HUES48 (cell line): ENCODE measurements around the gene GPR162.
A peak's percentile ranks its signal among the peaks of the same experiment; 100 is the strongest.

Source experiments
- H3K27ac ChIP-seq: one replicate; pipeline ENCODE4 v1.7.0; 2013; ENCODE audit warnings: low read depth, low read length, inconsistent platforms
- H3K27me3 ChIP-seq: 2 replicates; pipeline ENCODE4 v1.6.1; 2013; ENCODE audit warnings: mild to moderate bottlenecking, low read length; ENCODE audit not compliant: control insufficient read depth, insufficient read depth
- H3K36me3 ChIP-seq: 2 replicates; pipeline ENCODE4 v1.6.1; 2013; ENCODE audit warnings: low read length; ENCODE audit not compliant: control insufficient read depth, insufficient read depth
- H3K4me1 ChIP-seq: 2 replicates; pipeline ENCODE4 v1.6.1; 2013; ENCODE audit warnings: mild to moderate bottlenecking, low read length; ENCODE audit not compliant: control insufficient read depth, insufficient read depth
- H3K4me3 ChIP-seq: 2 replicates; pipeline ENCODE4 v1.5.1; 2013; ENCODE audit warnings: mild to moderate bottlenecking, low read depth, low read length
- H3K9ac ChIP-seq: 2 replicates; pipeline ENCODE4 v1.6.1; 2013; ENCODE audit warnings: mild to moderate bottlenecking, low read depth, low read length, moderate library complexity
- H3K9me3 ChIP-seq: 2 replicates; pipeline ENCODE4 v1.6.1; 2013; ENCODE audit warnings: low read length; ENCODE audit not compliant: control insufficient read depth, insufficient read depth

GPR162 gene

DNA sequence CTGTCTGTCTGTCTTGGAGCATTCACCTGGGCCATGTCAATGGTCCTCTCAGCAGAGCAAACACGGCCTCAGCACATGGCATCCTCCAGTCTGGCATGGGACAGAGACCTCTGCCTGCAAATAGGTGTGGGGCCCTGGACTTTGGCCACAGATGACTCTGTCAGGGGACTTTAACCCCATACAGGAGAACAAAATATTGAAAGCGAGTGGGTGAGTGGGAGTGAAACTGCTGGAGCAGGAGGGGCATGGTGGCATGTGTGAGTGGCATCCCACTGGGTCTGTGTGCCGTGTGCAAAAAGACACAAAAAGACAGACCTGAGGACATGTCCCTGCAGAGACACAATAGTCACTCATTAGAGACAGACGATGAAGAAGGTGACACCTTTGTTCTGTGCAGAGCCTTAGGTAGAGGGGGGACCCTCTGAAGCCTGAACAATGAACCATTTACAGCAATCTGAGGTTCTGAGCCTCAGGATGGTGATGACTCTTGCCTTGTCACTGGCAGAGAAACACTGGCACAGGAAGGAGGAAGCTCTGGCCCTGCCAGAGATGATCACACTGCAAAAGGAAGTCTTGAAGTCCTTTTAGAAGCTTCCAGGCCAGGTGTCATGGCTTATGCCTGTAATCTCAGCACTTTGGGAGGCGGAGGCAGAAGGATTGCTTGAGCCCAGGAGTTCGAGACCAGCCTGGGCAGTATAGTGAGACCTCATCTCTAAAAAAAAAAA, 41.8 kb upstream of the GPR162 start:
- Histone ChIP-seq H3K27me3 (peaks cover 36% of the 10 kb centered on the region), H3K9me3 (no peaks in the 10 kb centered on the region), H3K27ac (no peak overlapping the region), H3K9ac (no peak overlapping the region), H3K4me3 (no peak overlapping the region), H3K4me1 (peaks cover 11% of the 10 kb centered on the region; the same call in 1 of the 2 replicates), H3K36me3 (peaks cover 3% of the 10 kb centered on the region; the same call in 1 of the 2 replicates)

- peaks cover 3% of the 10 kb centered on the region; the same call in 1 of the 2 replicates for H3K36me3 ChIP-seq
- H3K4me1 ChIP-seq, result peaks cover 11% of the 10 kb centered on the region; the same call in 1 of the 2 replicates
- no peak overlapping the region for H3K27ac ChIP-seq
- H3K27me3 ChIP-seq, result peaks cover 30% of the 10 kb centered on the region
- H3K9ac ChIP-seq, result no peak overlapping the region
- no peak overlapping the region for H3K4me3 ChIP-seq
- no peaks in the 10 kb centered on the region for H3K9me3 ChIP-seq
These were observed 41.0 kb upstream of the GPR162 start for GRCh38 chr12:6780573-6780972.

DNA sequence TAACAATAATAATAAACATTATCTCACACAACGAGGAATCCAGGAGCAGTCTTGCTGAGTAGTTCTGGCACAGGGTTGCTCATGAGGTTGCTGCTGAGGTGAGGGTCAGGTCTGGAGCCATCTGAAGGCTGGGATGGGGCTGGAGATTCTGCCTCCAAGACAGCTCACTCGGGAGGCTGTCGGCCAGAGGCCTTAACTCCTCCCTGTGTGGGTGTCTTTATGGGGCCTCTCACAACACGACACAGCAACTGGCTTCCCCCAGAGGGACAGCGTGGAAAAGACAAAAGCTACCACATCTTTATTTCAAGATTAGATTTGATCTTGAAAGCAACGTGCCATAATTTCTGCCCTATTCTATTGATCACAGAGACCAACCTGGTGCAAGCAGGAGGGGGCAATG, 39.5 kb upstream of the GPR162 start:
- no peaks in the 10 kb centered on the region for H3K9me3 ChIP-seq
- peaks cover 21% of the 10 kb centered on the region for H3K4me1 ChIP-seq
- no peaks in the 10 kb centered on the region for H3K36me3 ChIP-seq
- H3K4me3 ChIP-seq, result no peak overlapping the region
- H3K27ac ChIP-seq, result no peak overlapping the region
- H3K27me3 ChIP-seq, result peaks cover 14% of the 10 kb centered on the region
- no peak overlapping the region for H3K9ac ChIP-seq

GRCh38 chr12:6782850-6783566, 38.6 kb upstream of the GPR162 start:
- Histone ChIP-seq H3K4me1 (peaks cover 18% of the 10 kb centered on the region), H3K4me3 (no peak overlapping the region), H3K9me3 (no peaks in the 10 kb centered on the region), H3K9ac (no peak overlapping the region), H3K36me3 (no peaks in the 10 kb centered on the region), H3K27me3 (peaks cover 5% of the 10 kb centered on the region), H3K27ac (no peak overlapping the region)

- Histone ChIP-seq H3K27me3 (no peaks in the 10 kb centered on the region), H3K4me1 (peaks cover 18% of the 10 kb centered on the region), H3K4me3 (no peak overlapping the region), H3K36me3 (no peaks in the 10 kb centered on the region), H3K27ac (no peak overlapping the region), H3K9ac (no peak overlapping the region), H3K9me3 (no peaks in the 10 kb centered on the region)
These were observed 37.8 kb upstream of the GPR162 start for GRCh38 chr12:6783828-6784227.

- Histone ChIP-seq H3K4me3 (no peak overlapping the region), H3K27ac (no peak overlapping the region), H3K4me1 (peaks cover 15% of the 10 kb centered on the region), H3K9ac (no peak overlapping the region), H3K9me3 (no peaks in the 10 kb centered on the region), H3K27me3 (no peaks in the 10 kb centered on the region), H3K36me3 (no peaks in the 10 kb centered on the region)
These were observed 37.3 kb upstream of the GPR162 start for GRCh38 chr12:6784296-6784695.

DNA sequence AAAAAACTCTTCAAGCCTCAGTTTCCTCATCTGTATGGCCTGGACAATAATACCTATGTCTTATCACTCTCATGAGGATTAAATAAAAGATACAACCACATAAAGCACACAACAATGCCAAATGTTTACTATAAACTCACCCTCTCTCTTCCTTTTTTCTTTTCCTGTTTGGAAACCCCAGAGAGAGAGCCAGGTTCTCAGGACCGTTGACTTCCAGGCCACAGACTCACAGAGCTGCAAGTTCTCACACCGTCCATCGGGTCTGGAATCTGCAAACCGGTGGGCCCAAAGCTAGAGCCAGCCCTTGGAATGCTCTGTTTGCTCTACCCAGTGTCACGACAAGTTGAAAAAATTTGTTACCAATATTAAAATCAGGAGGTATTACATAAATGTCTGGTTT, 36.9 kb upstream of the GPR162 start:
- Histone ChIP-seq H3K4me3 (no peak overlapping the region), H3K36me3 (no peaks in the 10 kb centered on the region), H3K9ac (no peak overlapping the region), H3K4me1 (peaks cover 17% of the 10 kb centered on the region), H3K27me3 (no peaks in the 10 kb centered on the region), H3K9me3 (no peaks in the 10 kb centered on the region), H3K27ac (no peak overlapping the region)

DNA sequence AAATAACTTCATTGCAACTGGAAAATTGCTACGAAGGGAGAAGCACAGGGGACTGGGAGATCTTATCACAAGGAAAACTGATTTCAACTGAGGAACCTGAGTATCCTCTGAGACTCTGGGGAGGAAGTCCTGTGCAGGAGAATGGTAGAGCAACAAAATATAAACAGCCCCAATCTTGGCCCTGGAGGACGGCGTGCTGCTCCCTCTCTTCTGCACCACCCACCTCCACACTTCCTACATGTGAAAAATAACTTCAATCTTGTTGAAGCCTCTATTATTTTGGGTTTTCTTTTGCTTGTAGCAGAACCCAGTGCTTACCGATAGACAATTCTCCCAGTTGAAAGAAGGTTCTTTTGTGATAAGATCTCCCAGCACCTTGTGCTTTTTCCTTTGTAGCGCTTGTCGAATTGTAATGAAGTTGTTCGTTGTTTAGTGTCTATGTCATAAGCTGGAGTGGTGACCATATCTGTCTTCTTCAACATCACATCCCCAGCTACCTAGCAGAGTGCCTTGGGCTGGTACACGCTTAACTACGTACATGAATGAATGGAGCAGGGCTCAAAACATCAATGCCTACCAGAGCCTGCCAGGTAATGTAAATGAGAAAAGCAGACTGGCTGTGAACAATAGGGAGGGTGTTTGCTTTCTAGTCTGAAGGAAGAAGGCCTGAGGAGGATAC, 35.1 kb upstream of the GPR162 start:
- no peaks in the 10 kb centered on the region for H3K27me3 ChIP-seq
- H3K27ac ChIP-seq, result peak overlapping the region; percentile 56
- H3K9me3 ChIP-seq, result no peaks in the 10 kb centered on the region
- H3K9ac ChIP-seq, result no peak overlapping the region
- H3K4me1 ChIP-seq, result peaks cover 18% of the 10 kb centered on the region
- H3K36me3 ChIP-seq, result no peaks in the 10 kb centered on the region
- H3K4me3 ChIP-seq, result no peak overlapping the region

DNA sequence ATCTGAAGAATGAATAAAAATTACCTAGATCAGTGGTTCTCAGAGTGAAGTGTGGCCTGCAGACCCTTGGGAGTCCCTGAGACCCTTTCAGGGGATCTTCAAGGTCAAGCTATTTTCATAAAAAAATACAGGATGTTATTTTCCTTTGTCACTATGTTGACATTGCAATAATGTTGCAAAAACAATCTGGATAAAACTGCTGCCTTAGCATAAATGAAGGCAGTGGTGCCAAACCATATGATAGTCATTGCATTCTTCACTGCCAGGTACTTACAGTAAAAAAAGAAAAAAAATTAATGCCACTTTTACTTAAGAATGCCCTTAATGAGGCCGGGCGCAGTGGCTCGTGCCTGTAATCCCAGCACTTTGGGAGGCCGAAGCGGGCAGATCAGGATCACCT, 34.3 kb upstream of the GPR162 start:
- Histone ChIP-seq H3K36me3 (no peaks in the 10 kb centered on the region), H3K9ac (no peak overlapping the region), H3K27ac (peak overlapping the region; percentile 56), H3K4me3 (no peak overlapping the region), H3K9me3 (no peaks in the 10 kb centered on the region), H3K27me3 (no peaks in the 10 kb centered on the region), H3K4me1 (peaks cover 18% of the 10 kb centered on the region)

DNA sequence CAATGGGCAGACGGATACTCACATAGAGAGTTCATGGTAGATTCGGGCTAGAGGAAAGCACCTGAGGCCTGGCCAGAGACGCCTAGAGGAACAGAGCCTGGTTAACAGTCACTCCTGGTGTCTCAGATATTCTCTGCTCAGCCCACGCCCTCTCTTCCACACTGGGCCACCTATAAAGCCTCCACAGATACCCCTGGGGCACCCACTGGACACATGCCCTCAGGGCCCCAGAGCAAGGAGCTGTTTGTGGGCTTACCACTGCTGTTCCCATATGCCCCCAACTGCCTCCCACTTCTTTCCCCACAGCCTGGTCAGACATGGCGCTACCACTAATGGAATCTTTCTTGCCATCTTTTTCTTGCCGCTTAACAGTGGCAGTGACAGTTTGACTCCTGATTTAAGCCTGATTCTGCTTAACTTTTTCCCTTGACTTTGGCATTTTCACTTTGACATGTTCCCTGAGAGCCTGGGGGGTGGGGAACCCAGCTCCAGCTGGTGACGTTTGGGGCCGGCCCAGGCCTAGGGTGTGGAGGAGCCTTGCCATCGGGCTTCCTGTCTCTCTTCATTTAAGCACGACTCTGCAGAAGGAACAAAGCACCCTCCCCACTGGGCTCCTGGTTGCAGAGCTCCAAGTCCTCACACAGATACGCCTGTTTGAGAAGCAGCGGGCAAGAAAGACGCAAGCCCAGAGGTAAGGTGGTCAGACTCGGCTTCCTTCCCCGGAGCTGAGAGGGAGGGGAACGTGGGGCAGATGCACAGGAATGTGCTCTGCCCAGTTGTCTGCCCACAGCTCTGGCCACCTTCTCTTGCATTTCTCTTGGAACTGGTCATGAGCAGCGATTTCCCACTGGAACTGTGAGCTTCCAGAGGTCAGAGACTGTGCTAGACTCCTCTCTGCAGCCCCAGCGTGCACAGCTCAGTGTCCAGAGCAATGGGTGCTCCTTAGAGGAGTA, 32.4 kb upstream of the GPR162 start, which contains the start of gene CD4:
Gene CD4 (plus strand): TSS at position 557 of the 953 bp plus-strand sequence. CDS start 10,611 bp downstream, outside the sequence.
- no peak within 1 kb of the TSS for H3K27ac ChIP-seq
- H3K4me3 ChIP-seq, result no peak within 1 kb of the TSS
- H3K9me3 ChIP-seq, result no peaks in the 10 kb centered on the region
- H3K9ac ChIP-seq, result no peak within 1 kb of the TSS
- H3K36me3 ChIP-seq, result no peaks in the 10 kb centered on the region
- H3K4me1 ChIP-seq, result peaks cover 18% of the 10 kb centered on the region
- no peaks in the 10 kb centered on the region for H3K27me3 ChIP-seq
